GM18520 (cell line): ENCODE results near the gene COPG2.
"Not testable (repeated sequence)": the region's sequence is repeated elsewhere in the genome, so short reads cannot be mapped to it uniquely, and the experiment has no call there.

Experiments
- ATAC-seq: cut with Tn5 transposase; IDR thresholded peaks from one replicate; pipeline ENCODE4 v1.9.1; 2021; ENCODE audit not compliant: unreplicated experiment

Gene COPG2, protein sequence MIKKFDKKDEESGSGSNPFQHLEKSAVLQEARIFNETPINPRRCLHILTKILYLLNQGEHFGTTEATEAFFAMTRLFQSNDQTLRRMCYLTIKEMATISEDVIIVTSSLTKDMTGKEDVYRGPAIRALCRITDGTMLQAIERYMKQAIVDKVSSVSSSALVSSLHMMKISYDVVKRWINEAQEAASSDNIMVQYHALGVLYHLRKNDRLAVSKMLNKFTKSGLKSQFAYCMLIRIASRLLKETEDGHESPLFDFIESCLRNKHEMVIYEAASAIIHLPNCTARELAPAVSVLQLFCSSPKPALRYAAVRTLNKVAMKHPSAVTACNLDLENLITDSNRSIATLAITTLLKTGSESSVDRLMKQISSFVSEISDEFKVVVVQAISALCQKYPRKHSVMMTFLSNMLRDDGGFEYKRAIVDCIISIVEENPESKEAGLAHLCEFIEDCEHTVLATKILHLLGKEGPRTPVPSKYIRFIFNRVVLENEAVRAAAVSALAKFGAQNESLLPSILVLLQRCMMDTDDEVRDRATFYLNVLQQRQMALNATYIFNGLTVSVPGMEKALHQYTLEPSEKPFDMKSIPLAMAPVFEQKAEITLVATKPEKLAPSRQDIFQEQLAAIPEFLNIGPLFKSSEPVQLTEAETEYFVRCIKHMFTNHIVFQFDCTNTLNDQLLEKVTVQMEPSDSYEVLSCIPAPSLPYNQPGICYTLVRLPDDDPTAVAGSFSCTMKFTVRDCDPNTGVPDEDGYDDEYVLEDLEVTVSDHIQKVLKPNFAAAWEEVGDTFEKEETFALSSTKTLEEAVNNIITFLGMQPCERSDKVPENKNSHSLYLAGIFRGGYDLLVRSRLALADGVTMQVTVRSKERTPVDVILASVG

DNA sequence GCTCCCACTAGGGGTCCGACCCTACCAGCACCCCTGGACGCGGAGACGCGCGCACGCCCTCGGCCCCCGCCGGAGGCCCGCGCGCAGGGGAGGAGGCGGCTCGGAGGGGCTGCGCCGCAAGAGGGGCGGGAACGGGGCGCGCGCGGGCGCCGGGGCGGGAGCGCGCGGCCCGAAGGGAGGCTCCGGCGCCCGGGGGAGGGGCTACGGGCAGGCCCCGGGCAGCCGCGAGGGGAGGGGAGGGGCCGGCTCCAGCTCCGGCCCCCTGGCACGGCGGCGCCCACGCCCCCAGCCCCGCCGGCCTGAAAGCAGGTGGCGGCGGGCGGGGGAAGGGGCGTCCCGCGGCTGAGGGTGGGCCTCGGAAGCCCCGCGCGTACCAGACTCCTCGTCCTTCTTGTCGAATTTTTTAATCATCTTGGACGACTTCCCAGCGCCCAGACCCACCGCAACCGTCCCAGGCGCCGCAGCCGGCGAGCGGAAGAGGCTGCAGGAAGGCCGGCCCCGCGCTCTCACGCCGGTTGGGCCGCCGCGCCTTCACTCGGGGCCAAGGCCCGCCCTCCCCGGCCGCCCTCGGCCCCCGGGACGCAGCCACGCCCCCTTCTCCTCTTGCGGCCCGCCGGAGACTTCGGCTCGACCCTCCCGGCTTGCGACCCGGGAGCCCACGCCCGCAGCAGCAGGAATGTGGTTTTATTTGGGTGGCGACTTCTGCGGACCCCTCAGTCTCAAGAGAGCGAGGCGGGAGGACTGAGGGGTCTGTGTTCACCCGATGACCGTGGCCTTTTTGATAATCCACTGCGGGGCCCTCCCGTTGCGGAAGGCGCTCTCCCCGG, at the start of gene COPG2:
Gene COPG2 (minus strand): TSS at position 491 of the 827 bp plus-strand sequence. CDS start 80 bp downstream, at position 411.
- ATAC-seq, result peak; percentile 91

DNA sequence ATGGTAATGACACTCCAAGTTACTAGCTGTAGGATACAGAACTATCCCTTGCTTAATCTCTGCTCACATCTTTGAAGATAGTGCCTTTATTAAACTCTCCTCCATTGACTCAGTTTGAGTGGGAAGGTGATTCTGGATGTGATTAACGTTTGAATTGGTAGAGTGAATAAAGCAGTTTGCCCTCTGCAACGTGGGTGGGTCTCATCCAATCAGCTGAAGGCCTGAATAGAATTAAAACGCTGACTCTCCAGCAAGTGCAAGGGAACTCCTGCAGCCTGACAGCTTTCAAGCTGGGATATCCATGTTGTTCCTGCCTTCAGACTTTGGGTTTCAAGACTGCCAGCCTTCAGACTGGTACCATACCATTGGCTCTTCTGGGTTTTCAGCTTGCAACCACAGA, 43.9 kb upstream of the COPG2 start:
- ATAC-seq, result no peak

DNA sequence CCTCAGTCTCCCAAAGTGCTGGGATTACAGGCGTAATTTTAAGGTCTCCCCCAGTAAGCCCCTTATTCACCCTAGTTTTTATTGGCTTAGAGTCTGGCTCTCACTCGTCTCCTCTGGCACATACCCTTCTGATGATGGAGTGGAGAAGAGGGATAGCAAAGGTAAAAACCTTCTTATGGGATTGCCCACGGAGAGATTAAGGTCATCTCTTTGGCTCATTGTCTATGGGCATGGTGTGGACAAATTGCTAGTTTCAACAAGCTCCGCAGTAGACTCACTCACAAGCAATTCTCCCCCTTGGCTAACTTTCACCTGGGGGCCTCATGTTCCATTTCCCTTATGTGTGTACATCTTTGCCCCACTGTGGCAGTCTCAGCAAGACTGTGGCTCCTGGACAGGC, 40.2 kb upstream of the COPG2 start:
- no peak for ATAC-seq

DNA sequence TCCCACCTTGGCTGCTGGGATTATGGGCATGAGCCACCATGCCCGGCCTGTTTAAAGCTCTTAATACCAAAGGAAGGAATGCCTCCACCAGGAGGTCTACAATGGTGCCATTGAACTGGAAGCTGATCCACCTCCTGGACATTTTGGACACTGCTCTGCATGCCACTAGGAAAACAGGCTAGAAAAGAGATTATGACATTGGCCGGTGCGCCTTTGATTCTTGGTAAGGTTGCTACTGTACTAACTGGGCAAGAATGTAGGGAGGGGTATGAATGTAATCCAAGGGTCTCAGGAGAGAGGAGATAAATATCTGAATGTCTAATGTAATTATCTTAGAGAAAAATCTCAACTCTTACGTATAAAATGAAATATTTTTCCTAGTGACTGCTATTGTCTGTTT, 39.5 kb upstream of the COPG2 start:
- no peak for ATAC-seq

DNA sequence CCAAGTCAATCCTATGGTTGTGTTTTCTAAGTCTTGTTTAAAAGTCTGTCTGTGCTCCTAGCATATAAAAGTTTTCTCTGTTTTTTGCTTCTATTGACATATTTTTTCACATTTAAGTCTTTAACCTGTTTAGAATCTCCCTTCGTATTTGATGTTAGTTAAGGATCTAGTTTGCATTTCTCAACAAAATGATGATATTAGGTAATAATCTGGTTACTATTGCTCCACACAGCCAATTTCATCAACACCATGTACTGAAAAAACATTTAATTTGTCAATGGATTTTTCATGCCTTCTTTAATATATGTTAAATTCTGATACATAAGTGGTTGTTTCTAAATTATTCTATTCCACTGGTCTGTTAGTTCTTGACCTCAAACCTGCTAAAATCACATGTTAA, 35.3 kb upstream of the COPG2 start:
- no peak for ATAC-seq

DNA sequence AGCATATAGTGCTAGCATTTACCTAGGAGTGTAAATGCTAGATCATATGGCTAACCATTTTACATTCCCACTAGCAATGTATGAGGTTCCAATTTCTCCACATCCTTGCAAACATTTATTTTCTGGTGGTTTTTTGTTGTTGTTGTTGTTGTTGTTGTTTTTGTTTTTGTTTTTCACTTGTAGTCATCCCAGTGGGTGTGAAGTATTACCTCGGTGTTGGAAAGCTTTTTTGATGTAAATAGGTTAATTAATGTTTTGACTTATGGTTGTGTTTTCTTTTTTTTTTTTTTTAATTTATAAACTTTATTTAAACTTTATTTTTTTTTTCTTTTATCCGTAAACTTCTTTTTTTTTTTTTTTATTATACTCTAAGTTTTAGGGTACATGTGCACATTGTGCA, 33.1 kb upstream of the COPG2 start:
- no peak for ATAC-seq

DNA sequence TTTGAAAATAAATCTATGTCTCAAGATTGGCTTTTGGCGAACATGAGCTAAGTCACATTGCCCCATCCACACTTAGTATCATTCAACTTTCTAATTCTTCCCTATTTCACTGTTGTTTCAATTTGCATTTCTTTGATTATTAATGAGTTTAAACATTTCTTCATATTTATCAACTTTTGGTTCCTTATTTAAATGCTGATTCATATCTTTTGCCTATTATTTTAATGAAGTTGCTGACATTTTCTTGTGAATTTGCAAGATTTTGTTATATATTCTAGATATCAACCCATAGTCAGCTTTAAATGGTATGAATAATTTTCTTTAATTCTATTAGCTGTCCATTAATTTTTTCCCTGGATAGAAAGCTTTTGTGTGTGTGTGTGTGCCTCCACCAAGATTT, 32.2 kb upstream of the COPG2 start:
- ATAC-seq, result no peak

DNA sequence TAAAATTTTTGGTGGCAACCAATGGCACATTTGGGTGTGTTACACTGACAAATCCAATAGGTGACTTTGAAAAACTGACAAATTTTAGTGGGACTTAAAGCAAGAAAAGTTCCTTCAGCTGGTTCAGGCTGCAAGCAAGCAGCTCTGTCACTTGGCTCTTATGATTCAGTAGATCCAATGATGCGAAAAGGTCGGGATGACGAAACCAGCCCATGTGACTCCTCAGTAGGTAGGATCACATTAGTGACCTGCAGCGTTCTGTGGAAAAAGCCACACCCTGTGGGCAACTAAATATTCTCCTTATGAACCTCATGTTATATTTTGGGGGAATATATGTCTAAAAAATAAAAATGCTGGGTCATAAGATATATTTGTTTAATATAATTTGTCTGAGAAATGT, 31.1 kb upstream of the COPG2 start:
- ATAC-seq, result no peak

DNA sequence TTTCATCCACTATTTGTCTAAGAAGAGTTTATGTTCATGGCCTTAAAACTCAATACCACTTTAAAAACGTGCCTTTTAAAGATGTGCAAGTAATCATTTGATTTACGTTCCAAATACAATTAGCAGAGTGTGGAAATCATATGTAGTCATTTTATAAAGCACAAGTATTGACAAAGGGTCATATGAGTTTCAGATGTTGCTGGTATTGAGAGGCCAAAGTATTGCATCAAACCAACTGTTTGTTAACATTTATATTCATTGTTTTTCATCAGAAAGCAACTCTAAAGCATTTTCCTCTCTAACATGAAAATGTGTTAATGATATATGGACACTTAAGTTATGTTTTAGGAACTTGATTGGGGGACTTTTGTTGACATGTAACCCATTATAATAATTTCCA, 29.3 kb upstream of the COPG2 start:
- no peak for ATAC-seq

DNA sequence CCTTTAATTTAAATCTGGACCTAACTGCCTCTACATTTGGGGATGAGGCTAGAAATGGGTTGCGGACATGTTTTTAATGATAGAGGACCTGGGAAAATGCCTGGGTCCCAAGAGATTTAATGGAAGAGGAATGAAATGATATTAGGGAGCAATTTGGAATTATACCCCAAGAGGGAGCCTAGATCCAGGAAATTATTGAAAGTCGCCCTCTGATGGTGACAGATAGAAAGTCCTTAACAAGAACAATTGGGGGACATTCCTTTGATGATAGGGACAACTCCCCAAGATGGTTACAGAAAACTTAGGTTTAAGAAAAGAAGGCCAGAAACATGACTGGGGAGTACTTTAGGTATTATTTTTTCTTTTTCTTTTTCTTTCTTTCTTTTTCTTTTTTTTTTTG, 27.3 kb upstream of the COPG2 start:
- no peak for ATAC-seq

DNA sequence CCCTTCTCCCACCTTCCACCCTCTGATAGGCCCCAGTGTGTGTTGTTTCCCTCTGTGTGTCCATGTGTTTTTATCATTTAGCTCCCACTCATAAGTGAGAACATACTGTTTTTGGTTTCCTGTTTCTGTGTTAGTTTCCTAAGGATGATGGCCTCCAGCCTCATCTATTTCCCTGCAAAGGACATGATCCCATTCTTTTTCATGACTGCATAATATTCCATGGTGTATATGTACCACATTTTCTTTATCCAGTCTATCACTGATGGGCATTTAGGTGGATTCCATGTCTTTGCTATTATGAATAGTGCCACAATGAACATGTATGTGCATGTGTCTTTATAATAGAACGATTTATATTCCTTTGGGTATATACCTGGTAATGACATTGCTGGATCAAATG, 23.8 kb upstream of the COPG2 start:
- not testable (repeated sequence) for ATAC-seq

DNA sequence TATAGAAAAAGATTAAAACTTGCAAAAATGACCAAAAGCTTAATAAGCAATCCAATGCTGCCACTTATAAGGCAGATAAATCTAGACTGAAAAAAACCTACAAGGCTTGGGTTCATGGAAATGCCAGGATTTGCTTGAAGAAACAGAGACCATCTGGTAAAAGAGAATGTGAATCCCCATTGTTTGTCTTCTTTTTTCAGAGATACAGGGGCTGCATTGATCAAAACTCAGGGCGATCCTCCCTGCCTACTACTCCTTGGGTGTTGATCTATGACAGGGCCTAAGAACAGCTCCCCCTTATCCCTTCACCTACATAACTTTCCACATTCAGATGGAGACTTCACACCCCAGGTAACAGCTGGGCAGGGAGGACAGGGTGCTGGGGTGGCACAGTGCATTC, 21.1 kb upstream of the COPG2 start:
- ATAC-seq, result no peak

DNA sequence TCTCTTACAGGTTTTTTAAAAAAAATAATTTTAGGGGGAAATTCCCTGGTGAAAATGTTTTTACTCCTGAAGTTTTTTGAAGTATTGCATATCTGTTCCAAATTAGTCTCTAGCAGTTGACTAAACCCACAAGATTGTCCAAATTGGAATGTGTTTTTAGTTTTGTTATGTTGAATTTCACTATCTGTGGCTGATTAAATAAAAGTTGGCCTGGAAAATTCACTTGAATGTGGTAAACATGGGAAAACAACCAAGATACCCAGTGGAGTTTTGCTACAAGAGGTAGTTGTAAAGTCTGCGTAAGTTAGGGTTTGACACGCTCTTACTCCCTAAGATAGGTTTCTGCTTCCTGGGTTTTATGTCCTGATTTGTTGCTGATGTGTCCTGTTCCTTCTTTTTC, 14.5 kb upstream of the COPG2 start:
- no peak for ATAC-seq

DNA sequence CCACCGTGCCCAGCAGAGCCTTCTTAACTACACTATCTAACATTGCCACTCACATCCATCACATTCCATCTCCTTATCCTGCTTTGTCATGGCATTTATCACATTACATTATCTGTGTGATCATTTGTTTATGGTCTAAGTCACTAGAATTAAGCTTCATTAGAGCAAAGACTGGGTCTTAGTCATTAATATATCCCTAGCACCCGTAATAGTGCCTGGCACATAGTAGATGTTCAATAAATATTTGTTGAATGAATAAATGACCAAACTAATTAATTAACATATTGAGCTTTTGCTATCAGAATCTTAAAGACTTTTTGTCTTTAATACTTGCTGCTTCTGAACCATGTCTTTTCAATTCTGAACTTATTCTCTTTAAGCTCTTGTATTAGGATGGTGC, 5.9 kb upstream of the COPG2 start:
- ATAC-seq, result no peak

DNA sequence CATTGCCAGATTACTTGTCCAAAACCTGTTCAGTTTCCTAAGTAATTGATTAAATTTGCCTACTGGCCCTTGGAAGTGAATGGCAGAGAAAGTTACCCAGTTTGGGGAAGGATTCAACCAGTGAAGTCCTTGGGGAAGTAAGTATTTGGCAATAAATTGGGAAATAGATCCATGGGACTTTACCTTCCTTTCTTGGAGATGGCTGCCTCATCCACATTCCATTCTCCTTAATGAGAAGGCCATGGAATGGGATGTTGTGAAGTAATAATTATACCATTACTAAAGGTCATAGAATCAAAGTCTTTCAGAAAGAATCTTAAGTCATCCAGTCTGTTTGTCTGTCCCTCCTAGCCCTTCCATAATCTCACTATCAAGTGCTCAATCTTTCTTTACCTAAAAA, 4.5 kb upstream of the COPG2 start:
- ATAC-seq, result no peak

DNA sequence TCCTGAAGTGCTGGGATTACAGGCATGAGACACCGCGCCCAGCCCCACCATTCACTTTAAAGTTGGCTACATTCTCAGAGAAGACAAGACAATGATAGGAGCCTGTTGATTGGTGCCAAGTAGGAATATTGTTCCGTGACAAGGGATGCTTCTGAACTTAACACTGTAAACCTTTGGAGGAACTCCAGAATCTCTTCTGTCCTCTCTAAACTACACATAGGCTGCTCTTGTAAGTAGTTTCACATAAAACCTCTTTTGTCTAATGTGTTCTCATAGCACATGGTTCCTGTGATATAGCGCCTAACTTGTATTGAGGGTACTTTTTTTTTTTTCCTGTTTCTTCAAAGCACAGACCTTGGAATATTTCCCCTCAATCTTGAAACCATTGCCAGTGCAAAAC, 3.6 kb upstream of the COPG2 start:
- no peak for ATAC-seq

DNA sequence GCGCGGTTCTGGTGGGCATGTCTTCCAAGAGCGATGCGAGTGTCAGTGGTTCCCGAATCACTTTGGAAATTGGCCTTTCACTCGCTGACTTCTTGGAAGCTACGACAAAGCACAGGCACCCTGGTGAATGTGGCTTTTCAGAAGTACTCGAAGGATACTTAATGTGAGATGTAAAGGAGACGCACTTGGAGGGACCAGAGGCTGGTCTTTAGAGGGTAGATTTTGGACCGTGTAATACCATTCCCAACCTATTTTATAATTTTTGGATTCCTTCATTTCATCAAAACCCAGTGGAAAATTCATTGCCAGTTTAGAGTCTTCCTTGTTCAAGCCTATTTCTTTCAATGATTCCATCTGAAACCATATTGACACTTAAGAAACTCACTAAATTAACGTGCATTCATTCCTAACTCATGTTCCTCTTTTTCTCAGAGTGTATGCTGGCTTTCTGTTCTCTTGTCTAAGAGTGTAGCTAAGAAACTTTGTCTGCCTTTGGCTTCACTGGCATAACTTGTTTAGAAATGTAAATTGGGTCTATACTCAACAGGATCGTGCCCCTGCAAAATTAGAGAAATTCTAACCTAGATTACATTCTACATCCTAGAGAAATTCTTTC, 645 bp upstream of the COPG2 start:
- no peak for ATAC-seq

DNA sequence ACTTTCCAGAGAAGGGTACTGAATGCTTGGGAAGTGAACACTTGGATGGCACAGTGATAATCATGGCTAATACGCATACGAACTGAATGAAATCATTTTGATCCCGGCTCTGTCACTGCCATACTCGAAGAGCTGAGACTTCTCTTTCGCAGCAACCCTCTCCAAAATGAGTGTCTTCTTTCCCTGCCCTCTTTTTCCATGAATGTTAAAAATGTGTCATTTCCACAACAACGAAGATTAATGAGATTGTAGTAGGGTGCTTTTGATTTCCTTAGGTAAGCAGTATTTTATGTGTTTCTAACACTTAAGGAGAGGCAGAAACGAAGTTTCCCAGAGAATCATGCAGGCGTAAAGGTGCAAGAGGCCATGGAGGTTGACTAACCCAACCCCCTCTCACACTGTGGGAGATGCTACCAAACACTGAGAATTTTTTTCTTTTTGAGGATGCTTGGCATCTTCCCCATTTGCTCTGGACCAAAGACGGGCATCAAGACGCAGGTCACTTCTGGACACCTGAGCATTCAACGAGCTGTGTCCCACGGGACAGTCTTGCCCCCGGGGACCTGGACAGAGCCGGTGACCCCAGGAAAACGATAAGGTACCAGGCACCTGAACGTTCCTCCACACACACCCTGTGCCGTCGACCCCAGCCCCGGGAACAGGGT, 823 bp downstream of the COPG2 start:
- no peak for ATAC-seq

DNA sequence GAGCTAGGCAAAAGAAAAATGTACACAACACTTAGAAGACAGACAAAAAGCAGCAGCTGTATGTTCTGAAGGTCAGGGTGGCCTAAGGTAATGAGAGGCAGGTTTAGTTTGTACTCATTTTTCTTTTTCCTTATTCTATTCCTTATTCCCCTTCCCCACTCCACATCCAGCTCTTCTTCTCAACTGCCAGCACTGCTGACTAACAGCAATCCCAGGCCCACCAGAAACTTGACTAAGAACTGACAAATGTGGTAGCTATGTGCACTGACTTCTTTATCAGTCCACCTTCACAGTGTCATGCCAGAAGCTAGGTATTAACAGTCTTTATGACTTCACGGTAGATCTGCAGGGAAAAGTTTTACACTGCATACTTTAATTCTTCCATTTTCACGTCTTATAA, 6.1 kb downstream of the COPG2 start:
- ATAC-seq, result no peak

DNA sequence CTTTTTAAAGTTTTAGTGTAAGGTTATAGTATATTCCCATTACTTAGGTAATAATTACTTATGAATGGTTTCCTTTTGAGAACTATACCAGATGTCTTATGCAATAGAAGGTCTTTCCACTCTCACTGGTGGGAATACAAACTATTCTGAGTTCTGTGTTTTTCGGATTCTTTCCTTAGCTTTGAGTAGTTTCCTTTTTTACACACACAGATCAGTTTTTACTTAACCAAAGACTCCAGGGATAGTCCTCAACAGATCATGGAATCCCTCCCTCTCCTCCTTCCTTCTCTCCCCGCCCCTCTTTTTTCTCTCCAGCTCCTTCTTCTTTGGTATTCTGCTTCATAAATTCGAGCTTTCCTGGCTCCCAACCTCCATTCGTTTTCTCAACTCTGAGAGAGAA, 13.3 kb downstream of the COPG2 start:
- ATAC-seq, result no peak
